ENCODE measurements around the gene NOXRED1.
A peak's percentile ranks its signal among the peaks of the same experiment; 100 is the strongest.

The NOXRED1 gene

GRCh38 chr14:77378701-77379100 lies 44.6 kb downstream of the NOXRED1 start:
- in situ Hi-C loops (cut with MboI; ENCODE audit: low sequenced_read_pairs, unreplicated experiment), result no loop called here
- DNase-seq (ENCODE audit: low spot score), result no peak
- no peak for TF ChIP-seq CTCF (IDR thresholded peaks at IDR 0.05; ENCODE audit: borderline replicate concordance, control extremely low read depth, extremely low read depth, insufficient read depth, missing control alignments)

- no peak for DNase-seq (ENCODE audit: low spot score)
- no peak for TF ChIP-seq CTCF (IDR thresholded peaks at IDR 0.05; ENCODE audit: borderline replicate concordance, control extremely low read depth, extremely low read depth, insufficient read depth, missing control alignments)
- in situ Hi-C loops (cut with MboI; ENCODE audit: low sequenced_read_pairs, unreplicated experiment), result no loop called here
These were observed 45.9 kb downstream of the NOXRED1 start for GRCh38 chr14:77377502-77377844.

- peak; percentile 96 for DNase-seq (ENCODE audit: low spot score)
- in situ Hi-C loops (cut with MboI; ENCODE audit: low sequenced_read_pairs, unreplicated experiment), result no loop called here
- no peak for TF ChIP-seq CTCF (IDR thresholded peaks at IDR 0.05; ENCODE audit: borderline replicate concordance, control extremely low read depth, extremely low read depth, insufficient read depth, missing control alignments)
These were observed 46.4 kb downstream of the NOXRED1 start, which contains the start of the genes SAMD15 and TMED8 for GRCh38 chr14:77376771-77377501. Gene SAMD15, plus strand, starts transcription at chr14:77377379. Its CDS starts 40 bp downstream, at chr14:77377419. Gene TMED8, minus strand, starts transcription at chr14:77377094. Its CDS starts 41 bp downstream, at chr14:77377053.

GRCh38 chr14:77375973-77376770 lies 47.2 kb downstream of the NOXRED1 start:
- DNase-seq (ENCODE audit: low spot score), result peak; percentile 47
- no peak for TF ChIP-seq CTCF (IDR thresholded peaks at IDR 0.05; ENCODE audit: borderline replicate concordance, control extremely low read depth, extremely low read depth, insufficient read depth, missing control alignments)
- in situ Hi-C loops (cut with MboI; ENCODE audit: low sequenced_read_pairs, unreplicated experiment), result no loop called here

GRCh38 chr14:77375164-77375950 lies 48.0 kb downstream of the NOXRED1 start:
- TF ChIP-seq CTCF (IDR thresholded peaks at IDR 0.05; ENCODE audit: borderline replicate concordance, control extremely low read depth, extremely low read depth, insufficient read depth, missing control alignments), result no peak
- in situ Hi-C loops (cut with MboI; ENCODE audit: low sequenced_read_pairs, unreplicated experiment), result no loop called here
- no peak for DNase-seq (ENCODE audit: low spot score)

- peak; percentile 60 for DNase-seq (ENCODE audit: low spot score)
- in situ Hi-C loops (cut with MboI; ENCODE audit: low sequenced_read_pairs, unreplicated experiment), result no loop called here
- no peak for TF ChIP-seq CTCF (IDR thresholded peaks at IDR 0.05; ENCODE audit: borderline replicate concordance, control extremely low read depth, extremely low read depth, insufficient read depth, missing control alignments)
These were observed 51.0 kb downstream of the NOXRED1 start for GRCh38 chr14:77372304-77372841.

All from GM13976 (cell line).